T-helper 1 cell (primary cell): Measurements from ENCODE around the gene NOPCHAP1.
"Not testable (repeated sequence)": the region's sequence is repeated elsewhere in the genome, so short reads cannot be mapped to it uniquely, and the experiment has no call there.

Experiments
- DNase-seq, 5 donors: peaks; one replicate each; pipeline ENCODE4 v3.0.0-alpha.2; 2012 to 2020
- total RNA-seq, 4 donors: gene quantifications; one replicate each; lab custom pipeline; 2026; lab: John Stamatoyannopoulos, UW

NOPCHAP1 gene
- total RNA-seq, result 9.6 to 15.8 (median 11.9) reads per million in 4 donors

- DNase-seq, result peak; percentile 64 to 84 (median 75)
These were observed at the start of gene NOPCHAP1 for GRCh38 chr12:104986022-104986941. Gene NOPCHAP1, plus strand, starts transcription at chr12:104986316. Its CDS starts 37 bp downstream, at chr12:104986353.

- DNase-seq, result no peak
These were observed 47.7 kb upstream of the NOPCHAP1 start for GRCh38 chr12:104938371-104938770.

GRCh38 chr12:104939089-104939488 lies 47.0 kb upstream of the NOPCHAP1 start:
- no peak for DNase-seq

- DNase-seq, result no peak
These were observed 44.7 kb upstream of the NOPCHAP1 start for GRCh38 chr12:104941454-104941853.

- DNase-seq, result no peak
These were observed 44.0 kb upstream of the NOPCHAP1 start for GRCh38 chr12:104942075-104942474.

- DNase-seq, result not testable (repeated sequence)
These were observed 42.7 kb upstream of the NOPCHAP1 start for GRCh38 chr12:104943401-104943800.

- no peak for DNase-seq
These were observed 41.9 kb upstream of the NOPCHAP1 start for GRCh38 chr12:104944252-104944651.

GRCh38 chr12:104948716-104949115 lies 37.4 kb upstream of the NOPCHAP1 start:
- DNase-seq, result not testable (repeated sequence)

- DNase-seq, result no peak
These were observed 34.2 kb upstream of the NOPCHAP1 start for GRCh38 chr12:104951759-104952509.

GRCh38 chr12:104952816-104953215 lies 33.3 kb upstream of the NOPCHAP1 start:
- DNase-seq, result no peak

GRCh38 chr12:104953323-104953722 lies 32.8 kb upstream of the NOPCHAP1 start:
- no peak for DNase-seq

- no peak for DNase-seq
These were observed 30.4 kb upstream of the NOPCHAP1 start for GRCh38 chr12:104955703-104956102.

GRCh38 chr12:104956870-104957718 lies 29.0 kb upstream of the NOPCHAP1 start:
- DNase-seq, result no peak

GRCh38 chr12:104957719-104958000 lies 28.5 kb upstream of the NOPCHAP1 start:
- DNase-seq, result peak in 2 of 5 donors; percentile 18 to 22

GRCh38 chr12:104958001-104958804 lies 27.9 kb upstream of the NOPCHAP1 start, which contains the start of gene SLC41A2:
Gene SLC41A2, minus strand, starts transcription at chr12:104958290. Its CDS starts 29,763 bp downstream, at chr12:104928527.
- DNase-seq, result peak; percentile 59 to 83 (median 67)

- no peak for DNase-seq
These were observed 27.2 kb upstream of the NOPCHAP1 start for GRCh38 chr12:104958805-104959334.

- DNase-seq, result peak in 1 of 5 donors; percentile 8
These were observed 26.7 kb upstream of the NOPCHAP1 start for GRCh38 chr12:104959335-104959841.

- no peak for DNase-seq
These were observed 25.7 kb upstream of the NOPCHAP1 start for GRCh38 chr12:104960464-104960863.

GRCh38 chr12:104963757-104964156 lies 22.4 kb upstream of the NOPCHAP1 start:
- DNase-seq, result no peak

- no peak for DNase-seq
These were observed 21.8 kb upstream of the NOPCHAP1 start for GRCh38 chr12:104964167-104964855.

GRCh38 chr12:104964856-104965205 lies 21.3 kb upstream of the NOPCHAP1 start:
- DNase-seq, result no peak
